Breast epithelium (tissue), 3 donors: Measurements from ENCODE around the gene CDH10.

Source experiments
- POLR2A ChIP-seq: fragments of 450-650 bp; IDR thresholded peaks from one replicate; pipeline ENCODE4 v1.6.1; 2016; ENCODE audit warnings: antibody characterized with exemption, mild to moderate bottlenecking, moderate library complexity
- TF ChIP-seq, protein P1 (sequence below), 3 donors: fragments of 450-650 bp; IDR thresholded peaks; one replicate each; pipeline ENCODE4 v1.5.1; 2016 to 2017; ENCODE audit warnings: antibody characterized with exemption in 3 of 3, mild to moderate bottlenecking in 3 of 3, moderate library complexity in 3 of 3

DNA sequence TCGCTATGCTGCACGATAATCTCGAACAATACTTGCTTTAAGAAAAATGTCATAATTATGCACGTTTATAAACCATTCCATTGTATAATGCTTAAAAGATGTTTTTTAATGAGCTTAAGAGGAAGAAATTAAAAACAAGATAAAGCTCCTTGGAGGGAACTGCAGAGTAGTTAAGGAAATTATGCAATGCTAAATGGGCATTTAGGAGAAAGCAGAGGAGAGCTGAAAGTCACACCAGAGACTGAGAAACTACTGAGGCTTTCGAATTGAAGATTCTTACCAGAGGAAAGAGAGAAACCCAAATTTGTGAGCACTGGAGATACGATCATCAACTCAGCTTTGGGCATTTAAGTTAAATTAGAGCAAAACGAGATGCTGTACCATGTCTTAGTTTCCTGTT is 119.4 kb downstream of the CDH10 start:
- TF ChIP-seq, protein P1, sequence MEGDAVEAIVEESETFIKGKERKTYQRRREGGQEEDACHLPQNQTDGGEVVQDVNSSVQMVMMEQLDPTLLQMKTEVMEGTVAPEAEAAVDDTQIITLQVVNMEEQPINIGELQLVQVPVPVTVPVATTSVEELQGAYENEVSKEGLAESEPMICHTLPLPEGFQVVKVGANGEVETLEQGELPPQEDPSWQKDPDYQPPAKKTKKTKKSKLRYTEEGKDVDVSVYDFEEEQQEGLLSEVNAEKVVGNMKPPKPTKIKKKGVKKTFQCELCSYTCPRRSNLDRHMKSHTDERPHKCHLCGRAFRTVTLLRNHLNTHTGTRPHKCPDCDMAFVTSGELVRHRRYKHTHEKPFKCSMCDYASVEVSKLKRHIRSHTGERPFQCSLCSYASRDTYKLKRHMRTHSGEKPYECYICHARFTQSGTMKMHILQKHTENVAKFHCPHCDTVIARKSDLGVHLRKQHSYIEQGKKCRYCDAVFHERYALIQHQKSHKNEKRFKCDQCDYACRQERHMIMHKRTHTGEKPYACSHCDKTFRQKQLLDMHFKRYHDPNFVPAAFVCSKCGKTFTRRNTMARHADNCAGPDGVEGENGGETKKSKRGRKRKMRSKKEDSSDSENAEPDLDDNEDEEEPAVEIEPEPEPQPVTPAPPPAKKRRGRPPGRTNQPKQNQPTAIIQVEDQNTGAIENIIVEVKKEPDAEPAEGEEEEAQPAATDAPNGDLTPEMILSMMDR (IDR thresholded peaks at IDR 0.05): no peak
- no peak for TF ChIP-seq POLR2A
